HUDEP-2 (cell line): ENCODE results near the gene KCNJ9.
A peak's percentile ranks its signal among the peaks of the same experiment; 100 is the strongest.

Experiments used
- DNase-seq, 76 experiments: peaks; one replicate each; lab custom pipeline; 2025; ENCODE audit not compliant: unreplicated experiment in 76 of 76; lab: John Stamatoyannopoulos, UW

Gene KCNJ9

GRCh38 chr1:160085686-160086455, 4.5 kb downstream of the KCNJ9 start:
- DNase-seq = peak in 70 of 76 experiments; percentile 9 to 86 (median 62)

GRCh38 chr1:160086456-160086892, 5.1 kb downstream of the KCNJ9 start:
- DNase-seq = no peak

DNA sequence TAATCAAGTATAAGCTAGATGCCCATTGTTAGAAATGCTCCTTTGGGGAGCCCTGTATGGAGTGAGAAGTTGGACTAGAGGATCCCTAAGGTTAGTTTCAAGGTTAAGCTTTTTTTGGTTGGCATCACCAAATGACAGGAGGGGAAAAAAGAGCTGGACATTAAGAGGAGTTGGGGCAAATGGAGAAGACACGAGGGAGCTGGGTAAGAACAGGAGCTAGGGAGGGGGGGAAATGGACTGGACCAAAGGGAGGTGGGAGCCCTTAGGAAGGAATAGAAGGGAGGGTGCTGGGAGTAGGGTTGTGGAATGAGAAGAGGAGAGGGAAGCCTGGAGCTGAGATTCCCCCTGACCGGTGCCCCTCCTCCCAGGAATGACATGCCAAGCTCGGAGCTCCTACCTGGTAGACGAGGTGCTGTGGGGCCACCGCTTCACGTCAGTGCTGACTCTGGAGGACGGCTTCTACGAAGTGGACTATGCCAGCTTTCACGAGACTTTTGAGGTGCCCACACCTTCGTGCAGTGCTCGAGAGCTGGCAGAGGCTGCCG, 5.9 kb downstream of the KCNJ9 start:
- no peak for DNase-seq

- no peak for DNase-seq
Observed at GRCh38 chr1:160089883-160090282, 8.5 kb downstream of the KCNJ9 start.

GRCh38 chr1:160090760-160091159, 9.4 kb downstream of the KCNJ9 start:
- DNase-seq = no peak

DNA sequence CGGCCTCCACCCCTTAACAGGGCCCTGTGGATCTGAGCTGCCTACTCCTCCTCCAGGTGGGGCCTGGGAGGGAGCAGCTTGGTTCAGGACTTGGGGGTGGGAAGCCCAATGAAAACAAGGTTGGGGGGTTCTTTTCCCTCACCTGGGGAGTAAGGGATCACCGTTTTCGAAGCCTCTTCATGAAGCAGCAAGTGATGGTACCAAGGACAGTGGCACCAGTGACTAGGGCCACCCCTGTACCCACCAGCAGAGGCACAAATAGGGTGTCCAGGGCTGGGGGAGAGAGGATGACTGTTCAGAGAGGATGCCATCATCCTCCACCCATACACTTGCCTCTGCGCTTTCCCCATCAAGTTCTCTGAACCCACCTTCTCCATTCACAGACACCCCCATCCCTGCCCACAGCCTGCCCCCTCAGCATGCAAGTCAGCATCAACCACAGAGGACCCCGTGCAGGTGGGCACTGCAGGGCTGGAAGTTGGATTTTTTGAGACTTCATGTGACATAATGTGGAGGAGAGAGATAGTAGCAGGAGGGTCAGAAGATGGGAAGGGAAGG, 10.4 kb downstream of the KCNJ9 start:
- DNase-seq = no peak

- DNase-seq = no peak
Observed at GRCh38 chr1:160092366-160093068, 11.2 kb downstream of the KCNJ9 start.

GRCh38 chr1:160093069-160093395, 11.7 kb downstream of the KCNJ9 start:
- DNase-seq = no peak

- DNase-seq = no peak
Observed at GRCh38 chr1:160093624-160094290, 12.4 kb downstream of the KCNJ9 start.

DNA sequence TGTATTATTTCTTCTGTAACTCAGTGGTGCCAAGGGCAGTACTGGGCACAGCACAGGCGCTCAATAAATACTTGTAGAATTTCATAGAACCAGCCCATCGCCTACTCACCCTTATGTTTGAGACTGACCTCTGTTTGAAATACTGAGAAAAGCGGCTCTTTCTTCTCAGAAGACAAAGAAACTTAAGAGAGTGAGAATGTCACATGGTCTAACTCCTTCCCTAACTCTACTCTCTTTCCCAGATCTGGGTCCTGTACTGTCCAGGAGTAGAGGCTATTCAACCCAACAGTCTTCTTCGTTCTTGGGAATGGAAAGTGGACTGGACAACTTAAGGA, 12.9 kb downstream of the KCNJ9 start:
- DNase-seq = no peak

DNA sequence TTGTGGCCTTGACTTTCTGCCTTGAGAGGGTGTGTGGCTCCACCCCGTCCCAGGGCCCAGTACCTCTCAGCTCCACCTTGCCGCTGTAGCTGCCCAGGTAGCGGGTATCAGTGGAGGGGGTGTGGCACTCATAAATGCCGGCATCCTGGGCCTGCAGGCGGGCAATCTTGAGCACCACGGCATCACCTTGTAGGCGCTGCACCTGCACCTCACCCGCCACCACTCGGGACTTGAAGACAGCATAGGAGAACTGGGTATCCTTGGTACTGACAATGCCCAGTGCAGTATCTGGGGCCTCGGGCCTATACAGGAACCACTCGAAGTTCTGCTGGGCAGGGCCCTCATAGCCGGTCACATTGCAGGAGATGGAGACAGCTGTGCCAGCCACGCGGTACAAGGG, 13.5 kb downstream of the KCNJ9 start:
- DNase-seq = no peak

DNA sequence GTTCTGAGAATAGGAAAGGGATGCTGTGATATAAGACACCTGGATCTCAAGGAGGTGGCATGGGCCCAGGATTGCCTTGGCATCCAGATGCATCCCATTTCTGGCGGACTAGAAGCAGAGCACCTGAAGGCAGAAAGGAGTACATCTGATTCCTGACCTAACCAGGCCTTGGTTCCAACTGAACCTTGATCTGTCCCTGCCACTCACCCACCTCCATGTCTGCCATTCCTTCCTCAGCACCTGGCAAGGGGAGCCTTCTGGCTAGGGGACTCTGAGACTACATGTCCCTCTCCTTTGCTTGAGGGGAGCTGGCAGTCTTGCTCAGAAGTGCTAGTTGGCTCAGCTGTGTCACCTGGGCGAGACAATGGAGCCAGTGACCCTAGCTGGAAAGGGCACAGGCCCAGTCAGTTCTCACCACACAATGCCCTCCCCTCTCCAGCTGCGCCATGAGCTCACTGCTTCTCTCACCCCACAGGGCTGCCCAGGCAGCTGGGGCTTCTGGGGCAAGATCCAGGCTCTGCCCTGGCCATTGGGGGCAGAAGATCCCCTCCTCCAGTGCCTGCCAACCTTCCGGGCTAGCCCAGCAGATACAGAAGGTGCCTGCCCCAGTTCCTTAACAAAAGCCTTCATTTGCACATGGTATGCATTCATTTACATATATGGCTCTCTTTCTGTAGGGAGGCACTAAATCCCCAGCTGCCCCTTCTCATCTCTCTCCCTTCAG, 14.2 kb downstream of the KCNJ9 start:
- DNase-seq = no peak

DNA sequence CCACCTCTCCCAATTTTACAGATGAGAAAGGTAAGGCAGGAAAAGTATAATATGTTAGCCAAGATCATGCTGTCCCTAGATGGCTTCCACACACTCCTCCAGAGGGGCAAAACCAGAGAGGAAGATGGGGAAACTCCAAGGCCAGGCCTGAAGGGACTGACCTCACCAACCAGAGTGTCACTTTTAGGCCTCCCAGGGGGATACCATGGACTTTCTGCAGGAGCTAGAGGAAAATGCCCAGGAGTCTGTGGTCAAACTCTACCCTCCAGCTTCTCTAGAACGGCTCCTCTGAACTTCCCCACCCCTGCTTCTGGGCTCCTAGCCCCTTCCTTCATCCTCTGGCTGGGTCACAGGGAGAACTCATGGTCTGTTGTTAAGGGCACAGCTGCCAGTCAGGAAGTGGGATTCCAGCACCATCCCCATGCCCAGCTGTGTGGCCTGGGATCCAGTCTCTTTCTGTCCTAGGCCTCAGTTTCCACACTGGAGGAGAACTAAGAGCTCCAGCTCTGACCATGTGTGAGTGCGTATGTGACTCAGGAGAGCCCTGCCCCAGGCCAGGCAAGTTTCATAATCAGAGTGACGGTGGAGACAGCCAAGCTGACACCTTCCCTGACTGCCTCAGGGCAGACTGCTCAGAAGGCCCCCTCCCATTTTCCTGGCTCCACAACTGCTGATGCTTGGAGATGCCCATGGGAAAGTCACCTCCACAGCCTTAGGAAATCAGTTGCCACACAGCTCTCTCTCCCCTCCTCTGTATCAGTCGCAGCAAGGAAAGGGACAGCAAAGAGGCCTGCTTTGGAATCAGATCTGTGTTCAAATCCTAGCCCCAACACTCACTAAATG, 15.2 kb downstream of the KCNJ9 start:
- DNase-seq = no peak

DNA sequence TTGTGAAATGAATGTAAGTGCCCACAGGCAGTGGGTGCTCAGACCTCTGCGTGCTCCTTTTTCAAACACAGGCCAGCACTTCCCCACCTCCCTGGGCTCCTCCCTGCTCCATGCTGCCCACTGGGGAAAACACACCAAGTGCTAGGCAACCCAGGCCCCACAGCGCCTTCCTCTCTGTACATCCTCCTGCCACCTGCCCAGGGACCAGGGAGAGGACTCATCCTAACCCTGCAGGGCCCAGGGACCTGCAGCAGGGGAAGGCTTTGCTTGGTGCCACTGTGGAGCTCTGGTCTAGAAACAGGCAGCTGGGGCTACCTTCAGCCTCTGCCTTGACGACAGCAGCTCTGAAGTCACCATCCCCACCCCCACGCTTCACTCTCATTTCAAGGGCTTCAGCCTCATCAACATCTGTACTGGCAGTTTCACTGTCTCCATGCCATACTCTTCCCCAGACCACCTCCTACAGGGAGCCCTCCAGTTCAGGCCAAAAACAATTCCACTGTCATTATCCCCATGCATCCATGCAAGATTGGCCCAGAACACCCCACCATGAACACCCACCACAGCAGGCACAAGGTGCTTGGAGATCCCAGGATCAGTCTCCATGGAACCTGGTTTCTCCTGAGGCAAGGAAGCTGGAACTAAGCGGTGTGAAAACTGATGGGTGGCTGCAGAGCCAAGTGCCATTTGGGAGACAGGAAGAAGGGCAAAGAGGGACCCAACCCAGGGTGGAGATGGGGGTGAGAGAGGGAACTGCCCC, 16.0 kb downstream of the KCNJ9 start:
- no peak for DNase-seq

DNA sequence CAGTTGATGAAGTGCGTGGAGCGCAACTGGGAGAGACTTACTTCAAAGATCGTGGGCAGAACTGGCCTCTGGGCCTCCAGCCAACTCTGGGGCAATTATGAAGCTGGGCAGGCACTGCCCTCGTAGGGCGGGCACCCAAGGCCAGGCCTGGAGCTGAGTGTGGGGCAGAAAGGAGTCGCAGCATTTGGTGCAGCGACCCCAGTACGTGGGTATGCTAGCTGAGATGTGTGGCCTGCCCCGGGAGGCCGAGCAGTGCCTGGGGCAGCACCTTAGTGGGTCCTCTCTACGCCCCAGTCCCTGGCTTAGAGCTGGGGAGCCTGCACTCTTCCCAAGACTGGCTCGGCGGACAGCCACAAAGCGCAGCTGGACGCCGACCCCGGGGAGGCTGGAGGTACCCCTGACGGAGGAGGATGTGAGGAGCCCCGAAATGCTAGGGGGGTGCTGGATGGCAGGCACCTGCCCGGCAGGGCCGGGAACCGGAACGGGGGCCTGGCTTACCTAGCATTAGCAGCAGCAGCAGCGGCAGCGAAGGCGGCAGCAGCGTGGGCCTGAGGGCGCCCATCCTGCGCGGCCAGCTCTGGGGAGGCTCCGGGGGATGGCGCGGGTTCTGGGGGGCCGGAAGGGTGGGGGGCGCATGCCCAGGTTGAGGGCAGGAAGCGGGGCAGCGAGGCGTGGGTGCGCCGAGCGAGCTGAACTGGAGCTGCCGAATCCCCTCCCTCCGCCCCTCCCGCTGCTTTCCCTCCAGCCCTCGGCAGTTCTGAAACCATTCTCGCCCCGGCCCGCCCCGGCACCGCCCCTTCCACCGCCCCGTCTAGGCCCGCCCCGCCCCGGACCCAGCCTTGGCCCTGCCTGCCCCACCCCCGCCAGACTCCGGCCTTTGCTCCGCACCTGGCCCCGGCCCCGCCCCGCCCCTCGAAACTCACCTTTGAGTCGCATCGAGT, 16.8 kb downstream of the KCNJ9 start, which contains the start of gene IGSF8:
Gene IGSF8, minus strand, starts transcription at position 709 of the 941 bp plus-strand sequence. Its CDS starts 147 bp downstream, at position 562.
- DNase-seq = peak in 51 of 76 experiments; percentile 8 to 90 (median 79)

DNA sequence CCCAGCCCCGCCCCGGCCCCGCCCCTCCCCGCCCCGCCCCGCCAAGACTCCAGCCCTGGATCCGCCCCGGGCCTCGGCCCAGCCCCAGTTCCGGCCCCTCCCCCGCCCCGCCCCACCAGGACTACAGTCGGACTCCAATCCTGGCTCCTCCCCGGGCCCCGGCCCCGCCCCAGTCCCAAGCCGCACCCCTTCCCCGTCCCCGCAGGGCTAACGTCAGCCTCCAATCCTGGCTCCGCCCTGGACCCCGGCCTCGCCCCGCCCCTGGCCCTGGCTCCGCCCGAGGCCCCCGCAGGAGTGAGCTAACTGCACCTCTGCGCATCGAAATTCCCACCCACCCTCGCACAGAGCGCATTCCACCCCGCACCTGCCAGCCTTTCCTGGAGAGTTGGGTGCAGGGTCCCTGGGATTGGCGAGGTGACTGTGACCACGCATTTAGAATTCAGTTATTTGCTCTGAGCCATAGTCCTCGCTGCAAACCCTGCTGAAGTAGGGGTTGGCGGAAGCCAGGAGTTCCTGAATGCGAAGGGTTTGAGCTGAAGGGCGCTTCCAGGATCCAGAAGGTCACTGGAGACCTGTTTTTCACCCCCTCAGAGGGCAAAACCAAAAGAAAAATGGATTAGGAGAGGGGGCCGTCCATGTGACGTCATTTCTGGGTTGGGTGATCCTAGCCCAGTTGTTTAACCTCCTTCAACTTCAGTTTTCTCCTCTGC, 17.7 kb downstream of the KCNJ9 start:
- peak in 75 of 76 experiments; percentile 17 to 97 (median 89) for DNase-seq

DNA sequence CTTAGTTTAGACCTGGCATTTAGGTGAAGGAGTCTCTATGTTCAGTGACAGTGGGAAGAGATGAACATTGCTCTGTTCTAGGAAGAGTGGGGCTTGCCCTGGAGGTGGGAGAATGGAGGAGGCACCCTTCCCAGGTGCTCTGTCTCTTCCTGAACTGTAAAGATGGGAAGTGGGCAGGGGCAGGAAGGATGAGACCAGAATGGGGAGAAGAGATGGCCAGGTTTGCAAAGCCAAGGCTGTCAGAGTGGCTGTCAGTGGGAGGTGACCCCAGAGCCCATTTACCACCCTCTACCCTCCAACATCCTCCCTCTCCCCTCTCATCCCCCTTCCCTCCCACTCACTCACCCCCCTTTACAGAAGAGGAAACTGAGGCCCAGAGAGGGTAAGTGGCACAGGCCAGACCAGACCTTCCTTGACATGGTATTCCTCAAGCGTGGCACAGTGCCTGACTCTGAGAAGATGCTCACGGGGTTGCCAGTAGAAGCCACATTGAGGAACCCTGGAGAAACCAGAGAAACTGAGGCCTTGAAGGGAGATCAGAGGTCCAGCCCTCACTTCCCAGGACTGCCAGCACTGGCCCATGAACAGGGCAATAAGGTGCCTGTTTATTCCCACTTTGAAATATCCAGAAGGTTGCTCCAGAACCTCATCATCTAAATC, 18.5 kb downstream of the KCNJ9 start:
- no peak for DNase-seq
